KMS-11 (cell line): Measurements from ENCODE around the gene ANKLE2.

ENCODE experiments used
- H2AFZ ChIP-seq: fragments of 200-600 bp; sonication (generic); 2 replicates; pipeline ENCODE4 v1.6.1; 2016; ENCODE audit warnings: antibody characterized with exemption, mixed run types, low read depth
- H3K27ac ChIP-seq: fragments of 200-600 bp; sonication (generic); 2 replicates; pipeline ENCODE4 v1.6.1; 2016; ENCODE audit warnings: mild to moderate bottlenecking, mixed run types
- H3K27me3 ChIP-seq: fragments of 200-600 bp; sonication (generic); 2 replicates; pipeline ENCODE4 v1.6.1; 2017; ENCODE audit warnings: mild to moderate bottlenecking, low read depth, mixed run types, moderate library complexity; ENCODE audit not compliant: insufficient read depth
- H3K36me3 ChIP-seq: fragments of 200-600 bp; sonication (generic); 2 replicates; pipeline ENCODE4 v1.6.1; 2017; ENCODE audit warnings: mild to moderate bottlenecking, mixed run types; ENCODE audit not compliant: insufficient read depth
- H3K4me1 ChIP-seq: fragments of 200-600 bp; sonication (generic); 2 replicates; pipeline ENCODE4 v1.6.1; 2016; ENCODE audit warnings: mild to moderate bottlenecking, low read depth, mixed run types; ENCODE audit not compliant: poor library complexity, severe bottlenecking
- H3K4me2 ChIP-seq: fragments of 200-600 bp; sonication (generic); 2 replicates; pipeline ENCODE4 v1.7.0; 2016; ENCODE audit warnings: mild to moderate bottlenecking, mixed run types
- H3K4me3 ChIP-seq: fragments of 200-600 bp; sonication (generic); IDR thresholded peaks from 2 replicates; pipeline ENCODE4 v1.6.1; 2017; ENCODE audit warnings: low read depth, low read length, mixed read lengths; ENCODE audit not compliant: insufficient read depth
- H3K79me2 ChIP-seq: fragments of 200-600 bp; sonication (generic); 2 replicates; pipeline ENCODE4 v1.6.1; 2016; ENCODE audit warnings: low read depth, mixed run types; ENCODE audit not compliant: insufficient read depth
- H3K9ac ChIP-seq: fragments of 200-600 bp; sonication (generic); 2 replicates; pipeline ENCODE4 v1.6.1; 2016; ENCODE audit warnings: mild to moderate bottlenecking, mixed run types
- H4K20me1 ChIP-seq: fragments of 200-600 bp; sonication (generic); 2 replicates; pipeline ENCODE4 v1.6.1; 2016; ENCODE audit warnings: mild to moderate bottlenecking, mixed run types; ENCODE audit not compliant: insufficient read depth
- TF ChIP-seq, protein P1 (sequence below): fragments of 200-600 bp; sonication (generic); conservative IDR thresholded peaks from 2 replicates; pipeline ENCODE4 v1.6.1; 2017; ENCODE audit warnings: low read depth, mild to moderate bottlenecking, antibody characterized with exemption, low read length, moderate library complexity, mixed read lengths

Gene ANKLE2

DNA sequence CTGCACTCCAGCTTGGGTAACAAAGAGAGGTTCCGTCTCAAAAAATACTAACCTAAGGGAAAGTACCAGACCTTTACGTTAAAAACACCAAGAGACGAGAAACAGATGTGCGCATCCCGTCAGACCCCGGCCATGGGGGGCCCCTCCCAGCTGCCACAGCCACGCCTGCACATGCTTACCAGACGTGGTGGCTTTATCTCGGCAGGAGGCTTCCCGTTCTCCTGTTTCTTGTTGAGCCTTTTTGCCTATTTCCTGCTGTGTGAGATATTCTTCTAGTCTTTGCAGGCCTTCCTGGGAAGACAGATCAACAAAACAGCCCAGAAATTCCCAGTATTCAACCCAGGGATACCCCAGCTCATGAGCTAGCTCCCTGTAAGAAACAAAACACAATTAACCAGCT, 27.4 kb downstream of the ANKLE2 start:
- no peaks in the 10 kb centered on the region; the same call in 1 of the 2 replicates for H3K36me3 ChIP-seq
- TF ChIP-seq, protein P1, sequence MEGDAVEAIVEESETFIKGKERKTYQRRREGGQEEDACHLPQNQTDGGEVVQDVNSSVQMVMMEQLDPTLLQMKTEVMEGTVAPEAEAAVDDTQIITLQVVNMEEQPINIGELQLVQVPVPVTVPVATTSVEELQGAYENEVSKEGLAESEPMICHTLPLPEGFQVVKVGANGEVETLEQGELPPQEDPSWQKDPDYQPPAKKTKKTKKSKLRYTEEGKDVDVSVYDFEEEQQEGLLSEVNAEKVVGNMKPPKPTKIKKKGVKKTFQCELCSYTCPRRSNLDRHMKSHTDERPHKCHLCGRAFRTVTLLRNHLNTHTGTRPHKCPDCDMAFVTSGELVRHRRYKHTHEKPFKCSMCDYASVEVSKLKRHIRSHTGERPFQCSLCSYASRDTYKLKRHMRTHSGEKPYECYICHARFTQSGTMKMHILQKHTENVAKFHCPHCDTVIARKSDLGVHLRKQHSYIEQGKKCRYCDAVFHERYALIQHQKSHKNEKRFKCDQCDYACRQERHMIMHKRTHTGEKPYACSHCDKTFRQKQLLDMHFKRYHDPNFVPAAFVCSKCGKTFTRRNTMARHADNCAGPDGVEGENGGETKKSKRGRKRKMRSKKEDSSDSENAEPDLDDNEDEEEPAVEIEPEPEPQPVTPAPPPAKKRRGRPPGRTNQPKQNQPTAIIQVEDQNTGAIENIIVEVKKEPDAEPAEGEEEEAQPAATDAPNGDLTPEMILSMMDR, result no peak
- no peak overlapping the region for H2AFZ ChIP-seq
- no peaks in the 10 kb centered on the region for H3K79me2 ChIP-seq
- H3K27me3 ChIP-seq, result no peaks in the 10 kb centered on the region
- no peak overlapping the region for H3K4me2 ChIP-seq
- no peaks in the 10 kb centered on the region for H3K4me1 ChIP-seq
- H3K9ac ChIP-seq, result no peak overlapping the region
- H3K4me3 ChIP-seq, result no peak overlapping the region
- no peaks in the 10 kb centered on the region for H4K20me1 ChIP-seq
- no peak overlapping the region for H3K27ac ChIP-seq

DNA sequence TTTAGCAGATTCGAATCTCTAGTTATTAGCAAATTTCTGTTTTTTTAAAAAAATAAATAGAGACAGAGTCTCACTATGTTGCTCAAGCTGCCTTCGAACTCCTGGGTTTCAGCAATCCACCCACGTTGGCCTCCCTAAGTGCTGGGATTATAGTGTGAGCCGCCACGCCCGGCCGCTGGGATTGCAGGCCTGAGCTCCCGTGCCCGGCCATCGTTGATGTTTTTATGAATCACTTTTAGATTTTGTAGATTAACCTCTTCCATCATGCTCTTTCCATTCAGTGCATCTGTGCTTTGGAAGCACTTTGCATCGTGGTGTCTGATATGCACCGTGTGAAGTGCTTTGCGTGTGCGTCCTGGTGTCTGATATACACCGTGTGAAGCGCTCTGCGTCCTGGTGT, 30.1 kb downstream of the ANKLE2 start:
- H3K4me1 ChIP-seq, result no peaks in the 10 kb centered on the region
- no peak overlapping the region for H3K4me3 ChIP-seq
- no peak overlapping the region for H3K4me2 ChIP-seq
- H3K27me3 ChIP-seq, result no peaks in the 10 kb centered on the region
- no peak overlapping the region for H3K9ac ChIP-seq
- TF ChIP-seq, protein P1, result no peak
- no peaks in the 10 kb centered on the region for H4K20me1 ChIP-seq
- no peak overlapping the region for H2AFZ ChIP-seq
- H3K27ac ChIP-seq, result no peak overlapping the region
- H3K36me3 ChIP-seq, result no peaks in the 10 kb centered on the region; the same call in 1 of the 2 replicates
- no peaks in the 10 kb centered on the region for H3K79me2 ChIP-seq

DNA sequence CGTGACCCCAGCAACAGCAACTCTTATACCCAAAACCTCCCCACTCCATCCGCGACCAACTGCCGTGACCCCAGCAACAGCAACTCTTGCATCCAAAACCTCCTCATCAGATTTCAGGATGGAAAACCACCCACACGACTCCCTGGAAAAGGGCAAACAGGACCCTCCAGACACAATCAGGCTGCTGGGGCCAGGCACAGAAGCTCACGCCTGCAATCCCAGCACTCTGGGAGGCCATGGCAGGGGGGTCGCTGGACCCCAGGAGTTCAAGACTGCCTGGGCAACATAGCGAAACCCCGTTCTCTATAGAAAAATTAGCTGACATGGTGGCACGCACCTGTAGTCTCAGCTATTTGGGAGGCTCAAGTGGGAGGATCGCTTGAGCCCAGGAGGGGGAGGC, 31.3 kb downstream of the ANKLE2 start:
- Histone ChIP-seq H2AFZ (no peak overlapping the region), H3K27ac (no peak overlapping the region), H3K36me3 (no peaks in the 10 kb centered on the region; the same call in 1 of the 2 replicates), H3K4me2 (no peak overlapping the region), H3K9ac (no peak overlapping the region), H3K4me3 (no peak overlapping the region), H4K20me1 (no peaks in the 10 kb centered on the region), H3K4me1 (no peaks in the 10 kb centered on the region), H3K27me3 (no peaks in the 10 kb centered on the region), H3K79me2 (no peaks in the 10 kb centered on the region)
- TF ChIP-seq, protein P1, result no peak

DNA sequence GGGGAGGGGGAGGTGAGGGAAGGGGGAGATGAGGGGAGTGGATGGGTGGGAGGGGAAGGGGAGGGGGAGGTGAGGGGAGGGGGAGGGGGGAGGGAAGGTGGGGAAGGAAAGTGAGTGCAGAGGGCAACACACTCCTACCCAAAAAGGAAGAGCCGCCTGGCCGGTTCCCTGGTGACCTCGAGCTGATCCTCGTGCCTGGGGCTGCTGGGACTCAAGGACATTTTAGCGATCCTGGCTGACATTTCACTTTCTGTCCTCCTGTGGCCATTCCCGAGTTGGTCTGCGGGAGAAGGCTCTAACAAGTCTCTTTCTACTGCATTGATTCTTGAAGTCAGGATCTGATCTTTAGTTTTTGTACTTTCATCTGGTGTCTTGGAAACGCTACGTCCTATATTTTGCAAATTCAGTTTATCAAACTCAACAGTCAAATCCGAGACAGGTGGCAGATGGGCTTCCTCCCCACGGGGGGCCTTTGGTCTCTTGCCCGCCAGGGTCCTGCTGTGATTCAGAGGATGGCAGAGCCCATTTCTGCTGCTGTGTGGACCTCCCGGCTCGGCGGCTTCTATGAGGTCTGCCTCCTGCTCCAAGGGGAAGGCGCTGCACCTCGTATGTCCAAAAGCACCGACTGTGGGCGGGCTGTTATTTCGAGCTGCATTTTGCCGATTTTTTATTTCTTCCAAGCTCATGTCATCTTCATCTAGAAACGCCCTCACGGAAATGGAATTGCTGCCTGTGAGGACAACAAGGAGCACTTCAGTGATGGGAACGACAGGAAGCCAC, 31.9 kb downstream of the ANKLE2 start:
- no peaks in the 10 kb centered on the region; the same call in 1 of the 2 replicates for H3K36me3 ChIP-seq
- H3K4me2 ChIP-seq, result no peak overlapping the region
- no peak overlapping the region for H3K27ac ChIP-seq
- H2AFZ ChIP-seq, result no peak overlapping the region
- H3K9ac ChIP-seq, result no peak overlapping the region
- TF ChIP-seq, protein P1, result no peak
- no peaks in the 10 kb centered on the region for H4K20me1 ChIP-seq
- H3K4me1 ChIP-seq, result no peaks in the 10 kb centered on the region
- no peaks in the 10 kb centered on the region for H3K79me2 ChIP-seq
- no peaks in the 10 kb centered on the region for H3K27me3 ChIP-seq
- no peak overlapping the region for H3K4me3 ChIP-seq
